Measurements from ENCODE around the gene MEGF10.

Gene MEGF10

GRCh38 chr5:127428748-127429147 is 138.2 kb downstream of the MEGF10 start:
- Histone ChIP-seq H4K20me1 (ENCODE audit: insufficient read depth, low read length) (no peaks in the 10 kb centered on the region), H3K4me2 (ENCODE audit: low read length) (no peak overlapping the region), H3K27ac (ENCODE audit: low read depth, low read length, poor library complexity, severe bottlenecking) (no peak overlapping the region), H3K36me3 (ENCODE audit: insufficient read depth, low read length) (no peaks in the 10 kb centered on the region), H3K27me3 (ENCODE audit: insufficient read depth, low read length) (0 out of 2 replicates have a peak, but pooled peaks cover 4% of the 10 kb centered on the region), H3K4me1 (ENCODE audit: insufficient read depth, low read length, severe bottlenecking) (no peaks in the 10 kb centered on the region), H3K79me2 (ENCODE audit: insufficient read depth, low read length) (no peaks in the 10 kb centered on the region), H3K9ac (ENCODE audit: low read length) (no peak overlapping the region), H2AFZ (ENCODE audit: low read length) (no peak overlapping the region), H3K9me3 (ENCODE audit: low read length) (no peaks in the 10 kb centered on the region), H3F3A (ENCODE audit: insufficient read depth, low read length) (no peaks in the 10 kb centered on the region), H3K9me2 (ENCODE audit: low read depth, low read length) (no peaks in the 10 kb centered on the region), H3K4me3 (ENCODE audit: low read depth, low read length, poor library complexity, severe bottlenecking) (no peak overlapping the region)
- no peak for TF ChIP-seq EZH2 (IDR thresholded peaks at IDR 0.05; ENCODE audit: borderline replicate concordance, low read length)
- TF ChIP-seq CTCF (IDR thresholded peaks at IDR 0.05; ENCODE audit: low read length) = no peak

DNA sequence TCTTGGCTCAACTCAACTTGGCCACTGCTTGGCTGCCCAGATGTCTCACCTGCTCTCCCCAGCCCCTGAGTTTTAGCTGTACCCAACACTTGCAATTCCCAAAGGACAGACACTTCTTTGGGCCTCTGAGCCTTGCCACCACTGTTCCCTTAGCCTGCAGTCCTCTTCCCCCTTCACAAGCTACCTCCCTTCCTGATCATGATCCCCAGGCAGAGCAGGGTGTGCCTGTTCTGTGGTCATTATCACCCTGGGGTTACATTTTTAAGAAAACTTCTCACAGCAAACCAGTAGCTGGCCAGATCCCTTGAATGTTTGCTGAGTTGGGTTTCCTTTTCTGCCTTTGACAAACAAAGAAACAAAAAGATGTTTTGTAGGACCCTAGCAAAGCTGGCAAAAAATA is 139.3 kb downstream of the MEGF10 start:
- H4K20me1 ChIP-seq (ENCODE audit: insufficient read depth, low read length) = no peaks in the 10 kb centered on the region
- no peaks in the 10 kb centered on the region for H3K4me1 ChIP-seq (ENCODE audit: insufficient read depth, low read length, severe bottlenecking)
- H3F3A ChIP-seq (ENCODE audit: insufficient read depth, low read length) = no peaks in the 10 kb centered on the region
- H3K27ac ChIP-seq (ENCODE audit: low read depth, low read length, poor library complexity, severe bottlenecking) = no peak overlapping the region
- H2AFZ ChIP-seq (ENCODE audit: low read length) = no peak overlapping the region
- no peaks in the 10 kb centered on the region for H3K9me2 ChIP-seq (ENCODE audit: low read depth, low read length)
- no peaks in the 10 kb centered on the region for H3K9me3 ChIP-seq (ENCODE audit: low read length)
- H3K4me3 ChIP-seq (ENCODE audit: low read depth, low read length, poor library complexity, severe bottlenecking) = no peak overlapping the region
- H3K79me2 ChIP-seq (ENCODE audit: insufficient read depth, low read length) = no peaks in the 10 kb centered on the region
- H3K4me2 ChIP-seq (ENCODE audit: low read length) = no peak overlapping the region
- H3K36me3 ChIP-seq (ENCODE audit: insufficient read depth, low read length) = no peaks in the 10 kb centered on the region
- no peak overlapping the region for H3K9ac ChIP-seq (ENCODE audit: low read length)
- 0 out of 2 replicates have a peak, but pooled peaks cover 4% of the 10 kb centered on the region for H3K27me3 ChIP-seq (ENCODE audit: insufficient read depth, low read length)
- TF ChIP-seq CTCF (IDR thresholded peaks at IDR 0.05; ENCODE audit: low read length) (no peak), EZH2 (IDR thresholded peaks at IDR 0.05; ENCODE audit: borderline replicate concordance, low read length) (no peak)

DNA sequence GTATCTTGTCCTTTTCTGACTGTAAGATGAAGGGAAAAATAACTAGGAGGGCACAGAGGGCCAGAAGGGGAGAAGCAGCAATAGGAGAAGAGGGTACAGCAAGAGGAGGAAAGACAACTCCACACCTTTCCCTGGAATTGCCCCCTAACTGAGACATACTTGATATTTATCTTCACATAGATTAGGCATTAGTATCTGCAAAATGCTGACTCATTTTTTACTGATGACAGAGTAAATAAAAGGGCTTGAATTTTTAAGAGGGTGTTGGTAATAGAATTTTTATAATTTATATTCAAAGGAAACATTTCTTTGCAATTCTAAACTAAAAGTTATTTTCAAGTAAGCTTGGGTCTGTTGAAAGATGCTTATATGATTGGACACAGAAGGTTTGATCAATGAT is 140.0 kb downstream of the MEGF10 start:
- H3K27ac ChIP-seq (ENCODE audit: low read depth, low read length, poor library complexity, severe bottlenecking) = no peak overlapping the region
- H3K79me2 ChIP-seq (ENCODE audit: insufficient read depth, low read length) = no peaks in the 10 kb centered on the region
- 0 out of 2 replicates have a peak, but pooled peaks cover 4% of the 10 kb centered on the region for H3K27me3 ChIP-seq (ENCODE audit: insufficient read depth, low read length)
- no peaks in the 10 kb centered on the region for H3K4me1 ChIP-seq (ENCODE audit: insufficient read depth, low read length, severe bottlenecking)
- no peak overlapping the region for H3K9ac ChIP-seq (ENCODE audit: low read length)
- no peaks in the 10 kb centered on the region for H3K9me3 ChIP-seq (ENCODE audit: low read length)
- no peak overlapping the region for H3K4me3 ChIP-seq (ENCODE audit: low read depth, low read length, poor library complexity, severe bottlenecking)
- no peaks in the 10 kb centered on the region for H3K9me2 ChIP-seq (ENCODE audit: low read depth, low read length)
- no peak overlapping the region for H3K4me2 ChIP-seq (ENCODE audit: low read length)
- no peaks in the 10 kb centered on the region for H3F3A ChIP-seq (ENCODE audit: insufficient read depth, low read length)
- H2AFZ ChIP-seq (ENCODE audit: low read length) = no peak overlapping the region
- no peaks in the 10 kb centered on the region for H4K20me1 ChIP-seq (ENCODE audit: insufficient read depth, low read length)
- no peaks in the 10 kb centered on the region for H3K36me3 ChIP-seq (ENCODE audit: insufficient read depth, low read length)
- TF ChIP-seq EZH2 (IDR thresholded peaks at IDR 0.05; ENCODE audit: borderline replicate concordance, low read length) (no peak), CTCF (IDR thresholded peaks at IDR 0.05; ENCODE audit: low read length) (no peak)
